GM19438 (cell line): ENCODE measurements around the gene RFTN1.
A peak's percentile ranks its signal among the peaks of the same experiment; 100 is the strongest.

Source experiments
- ATAC-seq: cut with Tn5 transposase; IDR thresholded peaks from one replicate; pipeline ENCODE4 v1.9.1; 2021; ENCODE audit warnings: low read depth; ENCODE audit not compliant: unreplicated experiment

RFTN1 gene

DNA sequence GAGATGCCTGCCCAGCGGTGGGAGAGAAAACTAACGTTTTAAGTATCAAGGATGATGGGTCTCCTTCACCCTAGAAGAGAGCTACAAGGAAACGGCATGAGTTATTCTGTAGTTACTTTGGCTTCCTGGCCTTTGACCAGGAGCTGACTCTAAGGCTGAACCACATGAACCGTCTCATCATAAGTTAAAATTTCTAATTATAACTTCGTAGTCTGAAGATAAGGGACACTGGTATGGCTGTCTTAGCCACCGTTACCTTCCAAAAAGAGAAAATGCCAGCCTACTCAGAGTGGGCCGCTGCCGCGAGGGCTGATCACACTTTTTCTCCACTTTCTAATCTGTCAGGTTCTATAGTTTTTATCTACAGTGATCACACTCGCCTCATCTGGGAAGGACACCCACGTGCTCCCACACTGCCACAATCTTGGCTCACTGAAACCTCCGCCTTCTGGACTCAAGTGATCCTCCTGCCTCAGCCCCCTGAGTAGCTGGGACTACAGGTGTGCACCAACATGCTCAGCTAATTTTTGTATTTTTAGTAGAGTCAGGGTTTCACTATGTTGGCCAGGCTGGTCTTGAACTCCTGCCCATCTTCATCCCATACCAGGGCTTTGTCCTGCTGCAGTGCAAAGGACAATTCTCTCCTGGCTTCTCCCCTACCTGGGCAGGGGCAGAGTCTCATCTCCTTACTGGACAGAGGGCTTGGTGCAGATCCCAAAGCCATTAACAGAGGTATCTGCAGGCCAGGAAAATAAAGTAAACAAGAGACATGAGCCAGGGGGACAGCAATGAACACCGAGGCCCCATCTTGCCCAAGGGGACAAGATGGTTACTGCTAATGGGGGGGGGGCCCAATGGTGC, 73.4 kb downstream of the RFTN1 start:
- ATAC-seq = no peak

DNA sequence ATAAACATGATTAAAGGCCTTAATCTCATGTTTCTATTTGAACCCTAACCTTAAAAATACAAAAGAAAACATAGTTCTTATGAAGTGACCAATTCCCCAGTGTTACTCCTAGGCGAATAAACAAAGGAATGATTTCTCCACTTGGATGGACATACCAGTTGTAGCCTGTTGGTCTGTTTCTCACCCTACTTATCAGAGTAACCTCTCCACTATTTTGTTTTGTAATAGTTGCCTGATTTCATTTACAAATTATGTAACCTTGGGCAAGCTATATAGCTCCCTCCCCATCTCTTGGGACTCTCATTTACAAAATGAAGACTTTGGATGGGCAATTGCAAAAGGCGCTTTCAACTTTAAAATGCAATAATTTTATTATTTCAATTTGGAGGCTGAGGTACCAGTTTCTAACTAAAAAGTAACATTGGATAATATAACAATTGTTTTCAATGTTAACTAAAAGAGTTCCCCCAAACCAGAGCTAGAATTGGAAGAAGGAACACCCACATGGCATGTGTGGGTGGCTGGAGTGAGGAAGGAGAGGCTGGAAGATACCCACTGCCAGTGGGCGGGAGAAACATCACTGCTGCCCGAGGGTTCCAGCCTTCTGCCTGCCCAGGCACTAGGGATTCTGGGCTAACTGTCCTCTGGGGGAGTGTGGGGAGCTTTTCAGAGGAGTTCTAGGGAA, 74.2 kb downstream of the RFTN1 start:
- no peak for ATAC-seq

DNA sequence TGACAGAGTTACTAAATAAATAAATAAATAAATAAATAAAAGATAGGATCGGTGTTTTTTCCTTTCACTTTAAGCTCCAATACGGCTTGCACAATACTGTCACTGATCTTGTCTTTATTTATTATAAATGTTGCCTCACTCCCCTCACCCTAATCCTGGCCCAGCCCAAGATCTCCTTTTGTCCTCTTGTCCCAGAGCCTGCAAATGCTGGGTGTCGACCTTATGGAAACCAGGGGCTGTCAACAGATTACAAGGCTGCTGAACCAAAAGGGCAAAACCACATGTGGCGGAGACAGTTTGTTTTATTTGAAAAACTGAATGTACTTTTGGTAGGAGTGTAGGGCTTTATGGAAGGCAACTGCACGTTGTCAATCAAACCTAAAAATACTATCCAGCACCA, 75.9 kb downstream of the RFTN1 start:
- ATAC-seq = no peak

DNA sequence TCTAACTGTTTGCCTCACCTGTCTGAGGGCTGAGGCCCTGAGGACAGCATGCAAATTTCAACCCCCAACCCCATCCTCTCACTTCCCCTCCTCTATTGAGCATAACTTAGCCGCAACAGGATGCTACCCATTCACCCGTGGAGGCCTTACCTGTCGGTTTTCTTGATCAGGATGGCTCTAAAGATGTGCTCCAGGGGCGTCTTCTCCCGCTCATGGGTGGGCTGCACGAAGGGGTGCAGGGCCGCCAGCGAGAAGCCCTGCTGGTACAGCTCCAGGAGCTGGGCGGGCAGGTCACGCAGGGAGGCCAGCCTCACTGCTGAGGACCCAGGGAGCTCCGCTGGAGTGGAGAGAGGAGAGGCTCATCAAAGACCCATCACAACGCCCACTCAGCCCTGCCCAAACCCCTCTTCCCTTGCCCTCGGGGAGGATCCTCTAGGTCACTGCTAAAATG, 79.8 kb downstream of the RFTN1 start:
- peak; percentile 68 for ATAC-seq

DNA sequence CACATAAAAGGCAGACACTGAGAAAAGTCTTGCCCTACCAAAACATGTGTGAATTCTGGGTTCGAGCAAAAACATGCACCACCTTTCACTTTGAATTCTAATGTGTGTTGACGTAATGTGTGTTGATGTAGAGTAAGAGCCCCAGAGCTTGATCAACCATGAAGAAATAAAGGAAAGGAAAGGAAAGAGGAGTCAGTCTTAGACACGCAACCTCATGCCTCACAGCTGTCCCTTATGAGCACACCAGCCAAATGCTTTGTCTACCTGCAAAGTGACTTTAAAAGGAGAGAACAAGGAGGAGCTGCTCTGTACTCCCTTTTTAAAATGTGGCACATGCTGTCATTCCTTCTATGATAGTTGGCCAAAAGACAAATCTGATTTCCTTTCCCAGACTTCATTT, 80.8 kb downstream of the RFTN1 start:
- ATAC-seq = peak; percentile 36

DNA sequence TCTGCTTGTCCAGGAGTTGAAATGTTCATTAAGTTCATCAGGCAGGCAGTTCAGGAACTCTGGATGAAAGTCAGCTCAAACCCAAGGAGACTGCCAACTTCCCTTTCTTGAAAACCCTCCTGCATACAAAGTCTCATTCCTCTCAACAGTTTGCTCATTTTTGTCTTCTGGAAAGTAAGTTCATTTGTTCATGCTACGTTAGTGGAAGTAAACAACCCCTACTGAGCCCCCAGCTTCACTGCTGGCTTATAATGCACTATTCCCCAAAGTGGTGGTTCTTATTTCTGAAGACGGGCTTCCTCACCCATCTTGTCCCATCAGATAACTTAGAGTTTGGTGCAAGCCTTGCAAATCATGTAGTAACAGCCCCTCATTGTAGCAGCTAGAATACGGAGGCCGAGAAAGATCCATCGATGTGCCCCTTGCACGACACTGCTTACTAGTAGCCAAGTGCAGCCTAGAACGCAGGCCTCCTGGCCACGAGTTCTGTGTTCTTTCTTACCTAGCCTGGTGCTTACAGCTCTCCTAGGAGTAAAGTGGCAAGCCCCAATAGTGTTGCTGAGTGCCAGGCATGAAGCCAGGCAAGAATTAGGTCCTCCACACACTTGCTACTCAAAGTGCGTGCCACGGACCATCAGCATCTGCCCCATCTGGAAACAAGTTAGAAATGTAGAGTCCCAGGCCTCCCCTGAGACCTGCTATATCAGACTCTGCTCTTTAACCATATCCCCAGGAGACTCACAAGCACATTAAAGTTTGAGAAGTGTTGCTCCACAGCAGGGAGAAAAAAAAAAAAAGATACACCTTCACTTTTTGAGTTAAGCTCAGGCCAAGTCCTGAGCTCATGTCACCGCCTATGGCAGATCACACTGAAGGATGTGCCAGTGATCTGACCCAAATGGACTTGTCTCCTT, 82.5 kb downstream of the RFTN1 start:
- ATAC-seq = peak; percentile 37

DNA sequence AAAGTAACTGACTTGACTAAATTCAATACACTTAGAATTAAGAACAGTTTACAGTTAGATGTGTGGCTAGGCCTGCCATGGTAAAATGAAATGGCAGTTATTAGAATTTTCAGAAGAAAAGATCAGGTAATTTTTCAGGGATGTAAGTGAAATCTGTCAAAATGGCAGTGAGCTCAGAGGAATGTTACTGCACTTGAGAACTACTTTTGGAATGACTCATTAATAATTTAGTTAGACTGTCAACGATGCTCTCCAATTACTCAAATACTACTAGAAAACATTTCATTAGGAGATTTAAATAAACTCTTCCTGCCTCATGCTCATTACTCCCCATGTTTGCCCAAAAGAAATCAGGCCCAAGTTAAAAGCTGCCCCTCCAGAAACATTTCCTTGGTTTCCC, 84.4 kb downstream of the RFTN1 start:
- ATAC-seq = no peak

DNA sequence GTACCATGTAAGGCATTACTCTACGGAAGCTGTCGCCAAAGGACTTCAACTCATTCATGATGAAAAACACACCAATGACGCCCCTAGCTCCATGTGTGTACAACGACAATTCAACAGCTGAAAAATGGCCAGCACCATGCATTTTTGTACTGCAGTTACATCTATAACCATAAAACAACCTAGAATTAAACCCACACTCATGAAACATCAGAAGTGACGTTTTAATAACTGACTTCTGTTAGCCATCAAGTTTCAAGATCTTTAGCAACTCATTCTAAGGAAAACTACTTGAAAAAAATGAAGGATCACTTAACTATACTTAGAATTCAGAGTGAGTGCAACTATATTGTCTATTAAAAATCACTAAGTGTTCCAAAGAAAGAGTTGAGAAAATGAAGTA, 84.9 kb downstream of the RFTN1 start:
- ATAC-seq = no peak

DNA sequence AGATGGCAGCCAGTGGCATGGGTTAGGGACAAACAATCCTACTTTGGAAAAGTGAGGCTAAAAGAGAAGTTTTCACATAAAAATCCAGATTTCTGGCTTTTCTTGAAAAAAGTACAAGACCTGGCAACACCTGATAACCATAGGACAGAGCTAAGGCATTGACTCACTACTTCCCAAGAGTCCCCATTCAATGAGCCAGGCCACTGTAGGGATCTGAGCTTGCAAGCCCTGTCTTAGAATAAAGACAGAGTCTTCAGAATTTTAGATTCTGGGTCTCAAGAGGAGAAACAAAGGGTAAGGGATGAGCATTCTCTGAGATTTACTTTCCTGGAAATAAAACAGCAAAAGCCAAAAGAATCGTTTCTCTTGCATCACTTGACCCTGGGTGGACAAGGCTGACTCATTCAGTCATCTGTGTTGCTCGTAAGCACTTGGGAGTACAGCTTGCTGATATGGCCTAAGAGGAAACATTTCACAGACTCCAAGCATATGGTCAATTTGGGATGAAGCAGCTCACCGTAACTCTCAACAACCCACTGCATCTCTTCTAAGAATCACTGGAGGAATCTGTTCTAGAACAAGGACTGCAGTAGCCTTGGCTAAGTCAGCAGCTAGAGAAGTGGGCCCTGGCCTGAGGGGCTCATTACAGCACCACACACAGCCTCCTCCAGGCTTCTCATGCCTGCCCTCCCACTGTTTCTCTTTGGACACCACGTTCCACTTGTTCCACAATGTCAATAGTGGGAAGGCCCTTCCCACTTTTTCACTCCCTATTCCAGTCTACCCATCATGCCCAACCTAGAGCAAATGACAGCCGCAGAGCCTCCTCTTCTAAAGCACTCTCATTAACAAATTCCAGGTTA, 86.2 kb downstream of the RFTN1 start:
- no peak for ATAC-seq

DNA sequence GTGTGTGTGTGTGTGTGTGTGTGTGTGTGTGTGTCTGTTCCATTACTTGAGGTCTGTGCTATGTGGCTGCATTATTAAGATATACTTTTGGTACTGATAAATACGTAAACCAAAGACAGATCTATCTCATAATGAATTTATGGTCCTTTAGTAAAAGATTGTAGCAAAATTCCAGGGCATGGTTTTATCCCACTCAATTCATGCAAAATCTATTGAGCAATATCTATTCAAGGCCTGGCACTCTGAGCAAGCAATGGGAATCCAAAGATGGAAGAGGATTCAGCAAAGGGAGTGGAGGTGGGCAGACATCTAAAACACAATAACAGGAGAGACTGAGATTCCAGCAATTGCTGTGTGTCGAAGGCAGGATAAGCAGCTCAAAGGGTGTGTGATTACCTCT, 86.8 kb downstream of the RFTN1 start:
- no peak for ATAC-seq

DNA sequence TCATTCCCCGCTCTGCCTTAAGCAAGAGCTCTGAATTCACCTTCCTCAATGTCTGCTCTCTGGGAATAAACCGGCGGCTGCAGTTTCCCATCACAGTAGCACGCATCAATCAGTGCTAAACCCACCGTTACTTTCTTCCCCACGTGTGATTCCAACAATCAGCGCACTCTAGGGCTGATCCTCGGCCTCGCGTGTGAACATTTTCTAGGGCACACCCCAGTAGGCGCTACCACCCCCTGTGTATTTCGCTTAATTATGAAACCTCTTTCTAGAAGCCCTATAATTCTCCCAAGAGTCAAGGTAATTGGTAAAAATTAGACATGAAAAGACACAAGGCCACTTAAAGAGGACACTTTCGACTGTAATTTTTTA, 87.5 kb downstream of the RFTN1 start:
- no peak for ATAC-seq

DNA sequence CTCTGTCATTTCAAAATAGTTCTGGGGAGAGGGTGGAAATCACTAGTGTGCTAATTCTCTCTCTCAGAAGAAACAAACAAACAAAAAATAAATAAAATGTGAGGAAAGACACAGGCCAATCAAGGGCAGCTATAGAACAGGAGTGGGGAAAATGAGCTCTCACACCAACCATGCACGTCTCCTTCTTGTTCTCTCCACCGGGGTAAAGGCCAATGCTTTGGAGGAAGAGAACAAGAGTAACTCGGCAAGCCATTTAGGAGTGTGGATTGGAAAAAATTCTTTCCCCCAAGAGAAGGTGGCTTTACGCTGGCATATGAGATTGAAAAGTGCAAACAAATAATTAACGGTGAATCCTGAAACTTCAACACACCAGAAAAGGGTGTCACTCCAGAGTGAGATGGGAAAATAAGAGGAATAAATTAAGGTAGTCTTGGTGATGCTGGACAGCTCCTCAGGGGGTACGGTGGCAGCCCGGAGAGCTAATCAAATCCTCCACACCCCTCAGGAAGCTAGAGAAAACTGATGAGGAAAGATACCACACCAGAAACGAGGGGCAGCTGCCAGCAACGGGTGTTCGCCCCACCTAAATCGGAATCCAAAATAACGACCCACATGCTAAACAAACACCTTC, 88.0 kb downstream of the RFTN1 start:
- no peak for ATAC-seq

DNA sequence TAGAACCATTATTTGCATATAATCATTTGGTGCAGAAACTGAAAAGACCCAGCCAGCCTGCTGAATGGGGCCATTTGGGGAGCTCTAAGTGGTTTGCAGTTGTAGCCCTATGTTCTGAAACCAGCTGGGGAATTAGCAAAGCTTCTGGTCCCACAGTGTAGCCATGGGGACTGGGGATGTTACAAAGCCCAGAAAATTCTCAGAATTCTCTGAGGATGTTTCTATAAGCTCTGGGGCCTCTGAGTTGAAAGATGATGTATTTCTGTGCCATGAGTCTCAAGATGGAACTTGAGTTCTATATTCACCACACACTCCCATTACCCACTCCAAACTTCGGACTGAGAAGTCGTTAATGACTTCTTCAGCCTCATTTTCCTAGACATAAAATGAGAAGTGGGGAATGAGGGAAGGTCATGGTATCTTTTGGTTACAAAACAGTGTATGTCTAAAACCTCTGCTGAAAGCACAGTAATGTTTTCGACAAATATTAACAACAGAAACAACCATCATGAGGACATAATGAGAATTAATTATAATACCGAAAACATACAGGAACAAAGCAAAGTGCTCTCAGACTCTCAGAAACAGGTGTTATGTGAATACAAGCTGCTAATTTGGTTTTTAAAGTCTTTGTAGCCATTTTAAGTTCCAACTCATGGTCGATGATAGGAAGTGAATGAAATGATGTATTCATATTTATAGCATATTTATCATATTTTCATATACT, 89.4 kb downstream of the RFTN1 start:
- peak; percentile 88 for ATAC-seq

DNA sequence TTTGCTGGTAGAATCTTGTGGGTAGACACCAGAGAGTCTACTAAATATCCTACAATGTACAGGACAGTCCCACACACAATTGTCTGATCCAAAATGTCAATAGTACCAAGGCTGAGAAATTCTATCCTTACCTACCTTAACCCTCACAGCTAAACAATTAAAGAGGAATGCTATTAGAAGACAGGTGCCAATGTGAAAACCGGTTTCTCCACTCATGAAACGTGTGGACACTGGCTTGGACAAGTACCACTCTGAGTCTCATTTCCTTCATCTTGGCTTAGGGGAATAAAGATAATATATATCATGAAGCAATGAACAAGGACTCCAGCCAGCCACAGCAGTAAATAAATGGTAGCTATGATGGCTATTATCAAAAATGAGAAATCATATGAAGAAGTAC, 90.2 kb downstream of the RFTN1 start:
- ATAC-seq = no peak

DNA sequence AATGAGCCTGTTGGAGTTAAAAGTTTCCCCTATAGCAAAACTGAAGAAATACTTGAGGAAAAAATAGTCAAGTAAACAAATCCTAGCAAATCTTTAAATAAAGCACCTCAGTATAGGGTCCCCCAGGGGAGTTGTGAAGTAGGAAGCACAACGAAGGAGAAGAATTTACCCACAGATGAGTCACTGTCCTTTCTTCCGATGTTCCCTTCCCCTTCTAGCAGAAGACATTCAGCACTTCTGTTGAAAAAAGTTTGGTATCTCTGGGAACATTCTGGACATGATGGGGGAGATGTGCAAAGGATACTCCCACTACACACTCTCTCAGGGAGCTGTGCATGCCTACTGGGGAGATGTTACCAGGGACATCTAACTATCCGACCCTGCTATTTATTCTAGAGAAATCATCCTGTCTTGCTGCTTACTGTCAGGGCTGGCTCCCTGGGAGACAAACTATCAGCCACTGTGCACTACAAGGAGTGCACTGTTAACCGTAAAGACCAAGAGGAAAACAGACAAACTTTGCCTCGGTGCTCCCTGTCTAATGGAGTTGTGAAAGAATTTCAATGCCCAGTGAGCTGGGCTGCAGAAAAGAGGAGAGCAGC, 93.8 kb downstream of the RFTN1 start:
- no peak for ATAC-seq

DNA sequence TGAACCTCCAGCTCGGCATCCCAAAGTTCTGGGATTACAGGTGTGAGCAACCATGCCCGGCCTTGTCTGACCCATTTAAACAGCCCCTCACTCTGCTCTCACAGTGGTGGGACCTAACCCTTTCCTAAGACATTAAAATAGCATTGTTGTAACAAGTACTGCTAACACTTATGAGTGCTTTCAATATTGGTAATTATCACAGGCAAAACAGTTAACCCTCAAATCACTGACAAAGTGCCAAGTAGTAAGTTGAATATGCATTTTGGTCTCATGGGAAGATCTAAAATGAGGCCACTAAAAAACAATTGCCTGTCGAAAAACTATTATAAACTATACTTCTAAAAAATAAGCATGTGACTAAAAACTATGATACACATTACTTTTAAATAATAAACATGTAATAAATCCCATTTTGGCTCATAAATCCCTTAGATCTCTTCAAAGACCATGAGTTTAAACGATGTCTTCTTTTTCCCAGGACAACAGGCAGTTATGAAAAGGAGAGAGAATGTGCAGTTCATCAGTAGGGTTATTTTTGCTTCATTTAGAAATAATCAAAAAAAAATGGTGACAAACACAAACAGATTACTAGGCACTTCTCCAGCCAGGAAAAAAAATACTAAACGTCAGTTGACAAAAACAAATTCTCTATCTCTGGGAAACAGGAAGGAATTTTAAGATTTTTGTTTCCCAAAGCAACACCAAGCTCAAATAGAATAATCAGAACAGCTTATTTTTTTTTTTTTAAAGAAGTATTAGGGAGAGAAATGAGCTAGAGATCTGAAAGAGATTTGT, 95.4 kb downstream of the RFTN1 start:
- no peak for ATAC-seq

DNA sequence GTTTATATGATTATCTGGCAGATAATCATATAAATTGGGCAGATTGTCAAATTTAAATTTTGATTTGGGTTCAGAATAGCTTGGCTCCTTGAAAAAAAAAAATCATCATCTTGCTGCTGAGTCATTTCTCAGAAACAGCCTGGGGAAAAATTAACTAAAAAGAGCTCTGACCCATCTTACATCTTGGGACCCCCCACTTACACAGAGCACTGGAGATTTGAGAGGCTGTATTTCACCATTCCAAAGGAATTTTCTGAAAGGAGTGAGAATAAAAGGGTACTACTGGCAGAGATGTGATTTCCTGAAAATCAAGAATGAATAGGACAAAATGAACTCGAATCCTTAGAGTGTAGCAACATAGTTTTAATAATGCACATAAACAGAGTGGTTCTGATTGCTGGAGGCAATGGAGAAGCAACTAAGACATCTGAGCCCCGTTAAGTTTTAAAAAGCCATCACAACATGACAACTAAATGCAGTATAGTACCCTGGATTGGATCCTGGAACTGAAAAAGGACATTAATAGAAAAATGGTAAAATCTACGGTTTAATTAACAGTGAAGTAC, 97.5 kb downstream of the RFTN1 start:
- no peak for ATAC-seq

DNA sequence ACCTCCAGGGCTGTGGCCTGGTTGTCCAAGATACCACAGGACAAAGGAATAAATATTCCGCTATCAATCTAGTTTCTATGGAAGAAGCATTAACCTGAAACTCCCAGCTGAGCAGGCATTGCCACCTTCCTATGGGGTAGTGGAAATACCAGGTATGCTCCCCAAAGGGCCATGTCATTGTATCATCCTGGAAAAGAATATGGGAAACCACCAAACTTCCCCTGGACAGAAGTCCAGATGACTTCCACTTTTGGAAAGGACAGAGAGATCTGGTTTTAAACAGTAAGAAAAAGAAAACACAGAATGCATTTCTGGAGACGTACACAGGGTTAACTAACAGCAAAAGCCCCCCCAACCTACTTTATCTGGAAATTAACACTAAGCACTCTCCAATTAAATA, 100.2 kb downstream of the RFTN1 start:
- ATAC-seq = no peak
